ENCODE results near the gene REG4.

Gene REG4

DNA sequence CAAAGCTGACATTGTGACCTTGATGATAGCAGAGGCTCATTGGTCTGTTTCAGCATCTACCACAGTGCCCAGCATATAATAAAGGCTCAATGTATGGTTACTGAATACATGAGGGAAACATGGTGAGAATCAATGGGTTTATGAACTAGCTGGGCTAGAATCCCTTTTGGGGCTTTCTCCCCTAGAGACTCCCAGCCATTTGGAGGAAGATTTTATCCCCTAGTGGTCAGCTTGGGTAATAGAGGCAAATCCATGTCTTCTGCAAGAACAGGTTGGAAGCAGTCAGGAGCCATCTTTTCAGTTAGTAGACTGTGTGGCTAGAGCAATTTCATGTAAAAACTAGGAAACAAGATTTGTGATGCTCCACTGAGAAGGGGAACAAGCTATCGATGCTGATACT lies 15.8 kb upstream of the REG4 start:
- peak; percentile 5 for DNase-seq (ENCODE audit: low read depth)
- H3K4me3 ChIP-seq (ENCODE audit: control insufficient read depth, low read depth, low read length): no peak overlapping the region
- TF ChIP-seq, protein P1, sequence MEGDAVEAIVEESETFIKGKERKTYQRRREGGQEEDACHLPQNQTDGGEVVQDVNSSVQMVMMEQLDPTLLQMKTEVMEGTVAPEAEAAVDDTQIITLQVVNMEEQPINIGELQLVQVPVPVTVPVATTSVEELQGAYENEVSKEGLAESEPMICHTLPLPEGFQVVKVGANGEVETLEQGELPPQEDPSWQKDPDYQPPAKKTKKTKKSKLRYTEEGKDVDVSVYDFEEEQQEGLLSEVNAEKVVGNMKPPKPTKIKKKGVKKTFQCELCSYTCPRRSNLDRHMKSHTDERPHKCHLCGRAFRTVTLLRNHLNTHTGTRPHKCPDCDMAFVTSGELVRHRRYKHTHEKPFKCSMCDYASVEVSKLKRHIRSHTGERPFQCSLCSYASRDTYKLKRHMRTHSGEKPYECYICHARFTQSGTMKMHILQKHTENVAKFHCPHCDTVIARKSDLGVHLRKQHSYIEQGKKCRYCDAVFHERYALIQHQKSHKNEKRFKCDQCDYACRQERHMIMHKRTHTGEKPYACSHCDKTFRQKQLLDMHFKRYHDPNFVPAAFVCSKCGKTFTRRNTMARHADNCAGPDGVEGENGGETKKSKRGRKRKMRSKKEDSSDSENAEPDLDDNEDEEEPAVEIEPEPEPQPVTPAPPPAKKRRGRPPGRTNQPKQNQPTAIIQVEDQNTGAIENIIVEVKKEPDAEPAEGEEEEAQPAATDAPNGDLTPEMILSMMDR (conservative IDR thresholded peaks at IDR 0.05; ENCODE audit: control insufficient read depth, insufficient read depth, low read depth, low read length): peak; percentile 54

DNA sequence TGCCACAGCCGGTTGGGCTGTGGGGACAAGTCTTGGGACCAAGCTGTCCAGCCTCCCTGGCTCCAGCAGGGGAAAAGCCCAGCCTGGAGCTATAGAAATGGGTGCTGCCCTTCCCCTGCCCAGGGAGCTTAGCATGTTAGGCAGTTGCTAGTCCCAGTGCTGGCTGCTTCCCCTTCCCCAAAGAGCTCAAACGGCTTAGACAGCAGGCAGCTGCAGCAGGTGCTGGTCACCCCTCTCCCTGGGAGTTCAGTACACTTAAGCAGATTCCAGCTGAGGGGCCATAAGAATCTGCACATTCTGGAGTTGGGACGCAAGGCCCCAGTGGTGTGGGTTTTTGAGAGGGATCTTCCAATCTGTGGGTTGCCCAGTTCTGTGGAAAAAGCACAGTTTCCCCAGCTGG lies 11.1 kb upstream of the REG4 start:
- no peak for DNase-seq (ENCODE audit: low read depth)
- TF ChIP-seq, protein P1 (conservative IDR thresholded peaks at IDR 0.05; ENCODE audit: control insufficient read depth, insufficient read depth, low read depth, low read length): no peak
- H3K4me3 ChIP-seq (ENCODE audit: control insufficient read depth, low read depth, low read length): no peak overlapping the region

DNA sequence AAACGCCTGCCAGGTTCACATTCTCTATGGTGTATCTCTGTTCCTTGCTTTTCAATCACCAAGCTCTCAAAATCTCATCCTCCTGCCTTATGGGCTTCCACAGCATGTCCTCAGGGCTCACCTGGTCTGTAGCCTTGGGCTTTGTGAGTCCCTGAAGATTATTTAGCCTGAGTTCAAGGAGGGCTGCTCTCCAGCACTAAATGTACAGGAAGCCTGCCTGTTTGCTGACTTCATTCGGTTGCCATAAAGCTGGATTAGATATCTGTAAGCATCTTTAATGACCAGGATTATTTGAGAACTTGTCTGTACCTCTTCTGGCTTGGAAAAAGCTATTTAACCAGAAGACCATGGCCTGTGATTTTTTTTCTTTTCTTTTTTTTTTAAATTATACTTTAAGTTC lies 6.9 kb upstream of the REG4 start:
- H3K4me3 ChIP-seq (ENCODE audit: control insufficient read depth, low read depth, low read length): no peak overlapping the region
- no peak for DNase-seq (ENCODE audit: low read depth)
- TF ChIP-seq, protein P1 (conservative IDR thresholded peaks at IDR 0.05; ENCODE audit: control insufficient read depth, insufficient read depth, low read depth, low read length): no peak

DNA sequence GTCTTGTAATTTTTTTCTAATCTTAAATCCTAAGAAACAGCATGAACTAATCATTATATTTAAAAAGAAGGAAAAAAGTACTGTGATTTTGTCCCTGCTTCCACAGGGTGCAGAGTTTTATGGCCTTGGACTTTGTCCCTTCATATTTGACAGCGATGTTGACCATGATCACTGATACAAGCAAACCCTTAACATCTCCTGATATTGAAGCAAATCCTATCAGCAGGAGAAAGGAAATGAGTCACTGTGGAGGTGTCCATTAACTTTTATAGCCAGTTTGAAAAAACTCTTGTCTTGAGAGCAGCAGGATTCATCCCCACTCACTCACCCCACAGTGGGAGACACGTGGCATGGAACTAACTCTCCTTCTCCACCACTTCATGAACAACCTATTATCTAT lies 5.1 kb upstream of the REG4 start:
- no peak overlapping the region for H3K4me3 ChIP-seq (ENCODE audit: control insufficient read depth, low read depth, low read length)
- TF ChIP-seq, protein P1 (conservative IDR thresholded peaks at IDR 0.05; ENCODE audit: control insufficient read depth, insufficient read depth, low read depth, low read length): no peak
- DNase-seq (ENCODE audit: low read depth): peak; percentile 32

DNA sequence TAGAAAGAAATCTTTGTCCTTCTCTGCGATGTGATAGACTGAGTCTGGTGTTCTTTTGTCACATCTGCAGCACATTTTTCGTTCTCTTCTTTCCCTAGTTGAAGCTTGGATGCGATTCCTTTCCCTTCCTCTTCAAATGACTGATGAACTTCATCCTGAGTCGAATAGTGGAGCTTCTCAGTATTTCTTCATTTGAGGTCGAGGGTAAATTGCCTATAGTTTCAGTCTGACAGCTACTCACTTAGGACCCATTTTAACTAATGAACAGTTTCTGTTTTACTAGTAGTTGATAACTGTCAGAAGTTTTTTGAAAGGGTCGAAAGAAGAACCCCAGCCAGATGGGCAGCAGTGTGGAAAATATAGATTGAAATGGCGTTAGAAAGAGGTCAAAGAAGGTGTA lies 4.7 kb upstream of the REG4 start:
- TF ChIP-seq, protein P1 (conservative IDR thresholded peaks at IDR 0.05; ENCODE audit: control insufficient read depth, insufficient read depth, low read depth, low read length): no peak
- no peak overlapping the region for H3K4me3 ChIP-seq (ENCODE audit: control insufficient read depth, low read depth, low read length)
- DNase-seq (ENCODE audit: low read depth): no peak

DNA sequence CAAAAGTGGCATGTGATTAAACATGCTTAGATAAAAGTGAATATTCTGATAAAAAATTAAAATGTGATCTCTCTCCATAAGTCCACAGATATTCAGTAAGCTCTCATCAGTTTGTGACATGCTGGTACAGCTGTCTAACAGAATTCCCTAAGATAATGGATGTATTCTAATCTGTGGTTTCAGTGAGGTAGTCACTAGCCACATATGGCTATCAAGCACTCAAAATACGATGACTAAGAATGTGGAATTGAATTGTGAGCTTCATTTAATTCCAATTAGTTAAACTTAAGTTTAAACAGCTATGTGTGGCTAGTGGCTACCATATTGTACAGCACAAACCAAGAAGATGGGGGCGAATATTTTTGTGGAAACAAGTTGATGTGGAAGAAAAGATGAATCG lies 4.1 kb upstream of the REG4 start:
- TF ChIP-seq, protein P1 (conservative IDR thresholded peaks at IDR 0.05; ENCODE audit: control insufficient read depth, insufficient read depth, low read depth, low read length): no peak
- H3K4me3 ChIP-seq (ENCODE audit: control insufficient read depth, low read depth, low read length): no peak overlapping the region
- DNase-seq (ENCODE audit: low read depth): peak; percentile 63

DNA sequence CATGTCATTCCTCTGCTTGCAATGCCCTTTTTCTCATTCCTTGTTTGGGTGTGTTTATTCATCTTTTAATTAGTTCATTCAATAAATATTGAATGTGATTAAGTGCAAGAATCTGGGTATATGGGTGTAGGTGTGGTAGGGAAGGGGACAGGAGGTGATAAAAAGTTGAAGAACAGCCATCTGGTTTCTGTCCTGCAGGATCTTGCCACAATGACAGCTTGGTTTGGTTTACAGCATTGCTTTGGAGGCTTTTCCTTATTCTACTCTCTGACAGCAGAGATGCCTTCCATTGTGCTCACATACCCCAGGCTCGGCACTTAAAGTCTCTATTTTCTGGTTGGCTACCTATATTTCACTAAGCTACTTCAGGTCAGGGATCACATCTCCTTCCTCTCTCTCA lies 3.0 kb upstream of the REG4 start:
- no peak for DNase-seq (ENCODE audit: low read depth)
- H3K4me3 ChIP-seq (ENCODE audit: control insufficient read depth, low read depth, low read length): no peak overlapping the region
- TF ChIP-seq, protein P1 (conservative IDR thresholded peaks at IDR 0.05; ENCODE audit: control insufficient read depth, insufficient read depth, low read depth, low read length): no peak

Data from fibroblast of mammary gland (primary cell).